Measurements from ENCODE around the gene RTN4RL1. TPM values are rescaled to one million over a fixed set of nuclear protein-coding genes. Genes with fewer than 3 reads are reported as not detected.
"Not testable (repeated sequence)": the region's sequence is repeated elsewhere in the genome, so short reads cannot be mapped to it uniquely, and the experiment has no call there.

Gene RTN4RL1
- polyA plus RNA-seq, 4 donors, result 0.69 to 2.2 (median 1.8) TPM

DNA sequence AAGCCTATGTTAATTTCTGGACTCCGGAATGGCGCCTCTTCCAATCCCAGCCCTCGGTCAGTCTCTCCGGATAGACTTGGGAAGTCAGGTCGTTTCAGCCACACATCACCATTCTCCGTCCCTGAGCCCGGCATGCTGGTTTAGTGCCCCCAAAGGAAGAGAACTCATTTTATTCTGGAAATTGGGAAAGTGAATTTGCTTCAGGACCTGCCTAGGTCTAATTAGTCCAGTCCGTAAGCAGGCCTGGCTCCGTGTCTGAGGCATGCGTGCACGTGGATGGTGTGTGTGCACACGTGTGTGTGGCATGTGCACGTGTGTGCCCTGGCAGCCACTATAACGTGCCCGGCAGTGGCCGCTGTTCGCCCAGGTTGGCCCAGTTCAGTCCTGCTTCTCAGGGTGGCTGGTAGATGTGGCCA is 117.9 kb downstream of the RTN4RL1 start:
- no peak for DNase-seq (ENCODE audit: low read depth in 4 of 4, low spot score in 2 of 4)

DNA sequence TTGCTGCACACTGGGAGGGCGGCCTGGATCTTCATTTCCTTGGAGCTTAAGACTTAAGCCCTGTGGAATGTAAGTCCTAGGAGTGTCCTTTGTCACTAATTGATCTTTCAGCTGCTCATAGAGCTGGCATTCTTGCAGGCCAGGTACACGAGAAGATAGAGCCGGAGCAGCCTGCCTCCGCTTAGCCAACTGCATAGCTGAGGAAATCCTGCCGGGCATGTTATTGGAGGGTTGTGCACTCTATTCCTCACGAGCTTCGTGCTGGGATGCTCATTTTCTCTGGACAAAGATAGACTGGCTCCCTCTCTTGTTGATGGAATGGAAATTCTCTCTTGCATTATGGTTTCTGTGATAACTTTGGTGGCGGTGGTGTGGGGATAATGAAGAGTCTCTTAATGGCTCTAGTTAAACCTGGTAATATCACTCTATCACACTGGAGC is 118.5 kb downstream of the RTN4RL1 start:
- no peak for DNase-seq (ENCODE audit: low read depth in 4 of 4, low spot score in 2 of 4)

DNA sequence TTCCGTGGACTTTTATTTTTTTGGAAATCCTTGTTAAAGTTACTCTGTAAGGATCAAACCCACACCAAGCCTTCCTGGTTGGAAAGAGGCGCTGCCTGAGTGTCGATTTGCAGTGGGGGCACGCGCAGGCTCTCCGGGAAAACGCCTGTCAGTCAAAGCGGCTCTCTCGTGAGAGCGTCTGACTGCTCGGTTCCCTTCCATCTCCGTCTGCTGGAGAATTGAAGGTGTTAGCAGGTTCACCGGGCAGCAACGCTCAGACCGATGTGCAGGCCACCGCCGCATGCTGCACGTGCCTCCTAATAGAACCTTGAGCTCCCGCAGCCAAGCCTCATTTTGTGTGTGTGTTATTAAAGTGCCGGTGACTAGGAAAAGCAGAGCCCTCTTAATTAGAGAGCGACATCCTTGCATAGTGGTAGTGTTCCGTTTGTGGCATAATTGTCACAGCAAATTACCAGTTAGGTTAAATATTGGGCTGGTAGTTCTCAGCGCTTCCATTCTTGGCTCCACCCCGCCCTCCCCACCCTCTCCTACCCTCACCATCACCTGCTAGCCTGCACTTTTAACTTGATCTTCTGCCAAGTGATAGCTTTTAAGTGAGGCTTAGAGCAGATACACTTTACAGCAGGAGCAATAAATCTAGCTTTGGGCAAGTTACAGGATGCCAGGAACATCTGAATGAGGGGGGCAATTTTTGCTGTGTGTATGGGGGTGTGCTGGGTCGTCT is 119.8 kb downstream of the RTN4RL1 start:
- DNase-seq (ENCODE audit: low read depth in 4 of 4, low spot score in 2 of 4), result no peak

DNA sequence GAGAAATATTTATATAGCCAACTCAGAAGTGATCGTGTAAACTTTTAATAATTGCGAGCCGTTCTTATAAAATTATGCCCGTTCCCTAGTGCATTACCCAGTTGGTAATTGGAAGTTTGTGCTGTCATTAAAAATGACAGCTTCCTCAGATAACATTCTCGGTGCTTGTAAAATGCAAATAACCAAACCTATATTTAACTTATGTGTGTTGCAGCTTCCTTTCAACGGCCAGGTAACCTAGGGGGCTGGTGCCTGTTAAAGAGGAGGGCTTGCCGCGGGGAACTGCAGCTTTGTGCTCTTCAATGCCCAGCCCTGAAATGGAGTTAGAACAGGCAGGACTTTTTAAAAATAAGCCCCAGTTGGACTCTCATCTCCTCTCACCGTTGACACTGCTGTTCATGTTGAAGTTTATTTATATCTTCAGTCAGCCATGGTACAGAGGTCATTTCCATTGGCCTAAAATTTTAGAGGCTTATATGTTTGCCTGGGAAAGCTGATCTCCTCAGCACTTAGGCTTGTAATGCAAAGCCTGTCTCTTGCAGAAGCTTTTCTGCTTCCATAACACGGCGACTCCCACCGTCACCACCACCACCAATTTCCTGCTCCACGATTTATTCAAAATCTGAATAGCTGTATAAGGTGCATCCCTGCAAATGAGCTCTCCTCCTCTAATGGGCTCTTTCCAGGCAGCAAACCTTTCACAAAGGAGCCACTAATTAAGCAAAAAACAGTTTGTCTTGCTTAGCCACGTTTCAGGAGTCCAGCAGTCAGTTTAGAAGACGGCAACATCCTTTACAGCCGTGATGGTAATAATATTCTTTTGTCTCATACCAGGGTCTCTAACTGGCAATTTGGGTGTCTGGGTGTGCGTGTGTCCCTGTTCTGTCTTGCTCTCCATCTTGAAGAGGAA is 120.6 kb downstream of the RTN4RL1 start:
- DNase-seq (ENCODE audit: low read depth in 4 of 4, low spot score in 2 of 4), result no peak

DNA sequence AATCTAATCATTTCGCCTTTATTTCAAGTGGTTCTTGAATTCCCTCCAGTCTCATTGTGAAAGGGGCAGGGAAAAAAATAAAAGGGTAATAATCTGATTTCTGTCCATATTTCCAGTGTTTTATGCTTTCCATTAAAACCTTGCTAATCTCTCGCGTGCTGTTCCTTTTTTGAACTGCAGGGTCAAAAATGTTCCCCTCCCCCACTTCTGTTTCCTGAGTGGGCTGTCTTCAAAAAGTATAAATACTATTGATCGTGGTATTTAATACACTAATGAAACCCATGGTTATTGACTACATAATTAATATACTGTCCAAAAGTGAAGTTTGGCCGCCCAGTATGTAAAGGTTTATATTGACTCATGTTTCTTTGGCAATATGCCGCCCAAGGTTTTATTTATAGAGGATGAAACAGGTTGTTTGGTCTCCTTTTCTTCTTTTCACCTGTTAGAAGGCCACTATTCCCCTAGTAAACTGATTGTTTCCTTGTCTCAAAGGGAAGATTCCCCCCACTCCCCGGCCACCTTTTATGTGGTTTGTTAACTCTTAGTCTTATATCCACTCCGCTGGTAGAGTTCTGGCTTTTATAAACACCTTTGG is 125.6 kb downstream of the RTN4RL1 start:
- no peak for DNase-seq (ENCODE audit: low read depth in 4 of 4, low spot score in 2 of 4)

DNA sequence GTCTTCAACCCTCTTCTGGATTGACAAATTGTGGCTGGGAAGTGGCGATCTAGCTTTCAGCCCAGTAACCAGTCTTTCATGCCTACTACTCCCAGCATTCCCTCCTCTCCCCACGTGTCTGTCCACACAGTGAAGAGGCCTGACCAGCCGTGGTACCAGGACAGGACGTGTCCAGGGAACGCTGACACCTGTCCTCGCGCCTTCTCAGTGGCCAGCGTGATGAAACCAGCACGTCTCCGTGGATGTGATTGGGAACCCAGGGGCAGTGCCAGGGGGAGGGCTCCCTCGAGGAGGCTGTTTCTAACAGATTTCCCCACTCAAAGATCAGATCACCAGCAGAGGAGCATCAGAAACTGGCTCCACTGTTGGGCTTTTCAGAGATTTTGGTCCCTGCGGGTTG is 126.3 kb downstream of the RTN4RL1 start:
- DNase-seq (ENCODE audit: low read depth in 4 of 4, low spot score in 2 of 4), result no peak

DNA sequence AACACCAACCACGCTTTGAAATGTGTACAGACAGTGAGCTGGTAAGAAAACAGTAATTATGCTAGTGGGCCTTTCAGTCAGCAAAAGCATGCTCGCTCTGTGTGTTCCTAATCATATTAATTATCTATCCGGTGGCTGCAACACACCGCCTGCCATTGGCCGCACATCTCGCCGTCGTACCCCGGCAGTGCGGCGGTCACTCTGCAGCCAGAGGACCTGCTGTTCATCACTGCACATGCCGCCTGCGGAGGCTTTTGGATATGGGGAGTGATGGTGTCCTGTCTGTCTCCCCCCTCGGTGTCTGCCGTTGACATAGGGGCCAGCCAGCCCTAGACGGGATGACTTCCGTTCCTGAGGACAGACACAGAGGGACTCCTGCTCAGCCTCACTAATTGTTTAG is 126.8 kb downstream of the RTN4RL1 start:
- DNase-seq (ENCODE audit: low read depth in 4 of 4, low spot score in 2 of 4), result no peak

DNA sequence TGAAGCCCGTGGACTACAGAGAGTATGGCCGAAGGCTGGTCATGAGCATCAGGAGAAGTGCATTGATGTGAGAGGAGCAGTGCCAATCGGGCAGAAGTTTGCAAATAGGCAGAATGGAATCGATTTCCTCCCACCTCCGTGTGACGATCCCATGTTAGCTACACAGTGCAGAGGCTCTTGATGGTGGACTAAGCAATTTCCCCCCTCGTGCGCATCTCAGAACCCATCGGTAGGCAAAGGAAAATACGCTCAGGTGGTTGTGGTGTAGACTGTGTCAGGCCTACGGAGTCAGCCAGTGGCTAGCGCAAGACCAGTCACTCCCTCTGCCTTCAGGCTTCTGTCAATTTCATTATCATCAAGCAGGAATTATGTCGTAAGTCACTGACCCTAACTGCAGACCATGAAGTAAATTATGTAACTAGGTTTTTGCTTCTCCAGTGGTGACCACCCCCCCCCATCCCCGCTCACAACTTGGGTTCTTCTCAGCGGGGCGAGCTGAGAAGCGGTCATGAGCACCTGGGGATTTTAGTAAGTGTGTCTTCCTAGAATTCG is 128.0 kb downstream of the RTN4RL1 start:
- no peak for DNase-seq (ENCODE audit: low read depth in 4 of 4, low spot score in 2 of 4)

DNA sequence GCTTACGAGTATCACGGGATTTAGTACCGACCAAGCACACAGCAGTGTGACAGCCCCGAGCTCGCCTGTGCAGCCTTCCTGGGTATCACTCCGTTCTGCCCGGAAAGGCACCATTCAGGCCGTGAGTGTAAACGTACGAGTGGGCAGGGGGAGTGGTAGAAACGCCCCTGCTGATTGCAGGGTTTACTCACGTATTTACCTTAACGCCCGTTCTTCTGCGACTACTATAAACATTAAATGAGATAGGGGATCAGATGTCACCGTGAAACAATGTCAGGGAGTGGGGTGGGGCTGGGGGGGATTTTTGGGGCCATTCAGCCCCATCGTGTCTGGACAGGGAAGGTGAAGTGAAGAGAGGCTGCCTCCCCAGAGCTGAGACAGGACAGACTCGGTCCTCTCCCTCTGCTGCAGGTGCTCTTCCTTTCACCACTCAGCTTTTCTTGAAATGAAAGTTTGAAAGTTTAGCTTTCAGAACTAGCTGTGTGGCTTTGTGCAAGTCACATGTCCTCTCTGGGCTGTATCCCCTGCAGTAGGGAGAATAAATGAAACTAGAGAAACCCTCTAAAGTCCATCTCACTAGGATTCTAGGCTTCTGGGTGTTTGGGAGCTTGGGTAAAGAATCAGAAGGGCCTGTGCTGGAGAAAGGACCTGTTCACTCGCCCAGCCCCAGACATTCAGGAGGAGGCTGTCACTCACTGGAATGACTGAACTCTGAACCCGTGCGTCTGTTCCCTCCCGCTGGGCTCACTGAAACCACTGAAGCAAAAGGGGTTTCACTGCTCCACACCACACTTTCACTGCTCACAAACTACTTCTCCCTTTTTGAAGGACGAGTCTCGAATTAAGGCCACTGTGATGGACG is 128.7 kb downstream of the RTN4RL1 start:
- no peak for DNase-seq (ENCODE audit: low read depth in 4 of 4, low spot score in 2 of 4)

DNA sequence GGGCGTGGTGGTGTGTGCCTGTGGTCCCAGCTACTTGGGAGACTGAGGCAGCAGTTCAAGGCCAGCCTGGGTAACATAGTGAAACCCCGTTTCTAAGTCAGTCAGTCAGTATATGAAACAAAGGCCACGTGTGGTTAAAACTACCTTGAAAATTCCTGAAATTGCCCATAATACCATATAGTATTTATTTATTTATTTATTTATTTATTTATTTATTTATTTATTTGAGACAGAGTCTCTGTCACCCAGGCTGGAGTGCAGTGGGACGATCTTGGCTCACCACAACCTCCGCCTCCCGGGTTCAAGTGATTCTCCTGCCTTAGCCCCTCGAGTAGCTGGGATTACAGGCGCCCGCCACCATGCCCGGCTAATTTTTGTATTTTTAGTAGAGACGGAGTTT is 129.7 kb downstream of the RTN4RL1 start:
- not testable (repeated sequence) for DNase-seq (ENCODE audit: low read depth in 4 of 4, low spot score in 2 of 4)

DNA sequence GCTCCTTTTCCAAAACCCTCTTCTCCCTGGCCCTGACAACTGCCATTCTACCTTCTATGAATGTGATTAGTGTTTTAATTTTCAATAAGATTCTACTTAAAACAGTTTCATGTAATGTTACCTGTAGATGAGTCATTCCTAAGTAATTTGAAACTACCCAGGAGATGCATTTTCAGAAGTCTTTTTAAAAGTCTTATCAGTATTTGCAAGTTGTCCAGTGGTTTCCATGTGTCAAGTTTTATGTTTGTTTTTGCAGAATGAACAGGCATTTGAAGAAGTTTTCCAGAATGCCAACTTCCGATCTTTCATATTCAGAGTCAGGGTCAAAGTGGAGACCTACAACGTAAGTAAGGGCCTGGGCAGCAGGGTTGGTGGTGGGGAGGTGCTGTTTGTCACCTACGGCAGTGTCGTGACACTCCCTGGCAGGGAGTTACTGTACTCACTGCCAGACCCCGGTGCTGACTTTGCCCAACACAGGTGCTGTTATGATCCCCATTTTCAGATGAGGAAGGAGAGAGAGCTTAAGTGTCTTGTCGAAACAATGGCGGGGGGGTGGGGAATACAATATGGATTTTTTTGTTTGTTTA is 130.3 kb downstream of the RTN4RL1 start:
- DNase-seq (ENCODE audit: low read depth in 4 of 4, low spot score in 2 of 4), result no peak

DNA sequence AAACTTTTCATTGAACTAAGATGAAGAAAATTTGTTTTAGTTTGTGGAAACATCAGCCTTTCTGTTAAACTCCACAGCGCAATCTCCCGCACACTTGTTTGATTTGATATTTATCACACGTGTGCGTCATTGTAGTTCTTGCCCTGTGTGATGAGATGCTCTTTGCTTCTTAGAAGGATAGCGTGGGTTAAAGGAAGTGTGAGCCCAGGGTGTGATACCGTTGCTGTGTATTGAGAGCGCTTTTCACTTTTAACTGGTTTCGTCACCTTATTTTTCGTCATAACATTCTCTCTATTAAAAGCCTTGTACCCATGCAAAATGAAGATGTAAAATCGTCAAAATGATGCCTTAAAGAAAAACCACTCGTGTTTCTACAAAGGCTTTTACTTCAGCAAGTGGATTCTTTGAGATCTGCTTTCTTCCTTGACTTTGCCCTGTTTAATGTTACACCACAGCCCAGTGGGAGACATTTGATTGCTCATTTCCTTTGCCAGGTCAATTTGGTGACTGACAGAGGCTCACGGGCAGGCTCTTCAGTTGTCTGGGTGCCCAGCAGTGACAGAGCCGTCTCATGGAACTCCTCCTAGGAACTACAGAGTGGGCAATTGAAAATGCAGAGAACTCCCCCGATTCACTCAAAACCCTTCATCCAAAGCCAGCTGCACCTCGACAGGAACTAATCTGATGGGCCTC is 134.2 kb downstream of the RTN4RL1 start:
- DNase-seq (ENCODE audit: low read depth in 4 of 4, low spot score in 2 of 4), result no peak

DNA sequence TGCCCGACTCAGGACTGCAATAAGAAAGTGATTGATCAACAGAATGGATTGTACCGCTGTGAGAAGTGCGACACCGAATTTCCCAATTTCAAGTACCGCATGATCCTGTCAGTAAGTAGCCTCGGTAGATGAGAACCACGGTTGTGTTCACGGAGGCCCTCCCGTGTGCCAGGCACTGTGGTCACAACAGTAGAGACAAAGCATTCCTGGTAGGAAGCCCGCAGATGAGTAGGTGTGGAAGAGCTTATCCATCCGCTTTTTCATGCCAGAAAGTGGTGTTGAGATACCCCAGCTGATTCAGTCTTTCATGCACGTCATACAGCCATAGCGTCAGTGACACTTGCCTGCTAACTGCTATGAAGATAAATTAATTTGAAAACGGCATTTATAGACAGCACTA is 136.4 kb downstream of the RTN4RL1 start:
- no peak for DNase-seq (ENCODE audit: low read depth in 4 of 4, low spot score in 2 of 4)

Other genes with a start within 250 kb of the RTN4RL1 start
- 10 to 100 TPM; 12.0 to 19.2 (median 15.0) TPM for gene SMYD4, start 195.4 kb downstream of the RTN4RL1 start, polyA plus RNA-seq (ENCODE audit: insufficient read length in 4 of 4)
- gene RPA1, start 195.3 kb downstream of the RTN4RL1 start, polyA plus RNA-seq (ENCODE audit: insufficient read length in 4 of 4), result 100 to 1,000 TPM; 107 to 125 (median 124) TPM
- 10 to 100 TPM; 33.1 to 72.4 (median 51.4) TPM for gene DPH1, start 4.8 kb upstream of the RTN4RL1 start, polyA plus RNA-seq (ENCODE audit: insufficient read length in 4 of 4)
- gene OVCA2, start 16.7 kb upstream of the RTN4RL1 start, polyA plus RNA-seq (ENCODE audit: insufficient read length in 4 of 4), result 10 to 100 TPM; 11.4 to 21.7 (median 12.7) TPM
- 10 to 100 TPM; 16.5 to 41.9 (median 24.8) TPM for gene HIC1, start 29.8 kb upstream of the RTN4RL1 start, polyA plus RNA-seq (ENCODE audit: insufficient read length in 4 of 4)